Activated CD4-positive, CD25-positive, alpha-beta regulatory T cell treated with anti-CD3 and anti-CD28 coated beads, Interleukin-2, amount 50 U/mL, for 24 hours (primary cell): Measurements from ENCODE around the gene PRKD3.

Experiments used
- ATAC-seq, 2 donors: fragments of 150-1000 bp; cut with Tn5 transposase; one replicate each; pipeline ENCODE4 v1.10.0; 2021; ENCODE audit warnings: mild to moderate bottlenecking in 1 of 2, moderate library complexity in 1 of 2

The PRKD3 gene

GRCh38 chr2:37342591-37343220 is 18.1 kb upstream of the PRKD3 start:
- ATAC-seq = no peak

- ATAC-seq = no peak
These were observed 16.0 kb upstream of the PRKD3 start for GRCh38 chr2:37340637-37341036.

- no peak for ATAC-seq
These were observed 14.3 kb upstream of the PRKD3 start for GRCh38 chr2:37338933-37339332.

- no peak for ATAC-seq
These were observed 13.1 kb upstream of the PRKD3 start for GRCh38 chr2:37337620-37338280.

GRCh38 chr2:37335604-37336003 is 11.0 kb upstream of the PRKD3 start:
- ATAC-seq = no peak

- ATAC-seq = no peak
These were observed 8.6 kb upstream of the PRKD3 start for GRCh38 chr2:37333256-37333655.

GRCh38 chr2:37332560-37332959 is 7.9 kb upstream of the PRKD3 start:
- no peak for ATAC-seq

- ATAC-seq = no peak
These were observed 6.0 kb upstream of the PRKD3 start for GRCh38 chr2:37330681-37331080.

GRCh38 chr2:37326866-37327634 is 2.4 kb upstream of the PRKD3 start:
- ATAC-seq = no peak

GRCh38 chr2:37326285-37326684 is 1.7 kb upstream of the PRKD3 start:
- ATAC-seq = no peak

- no peak for ATAC-seq
These were observed 1.0 kb upstream of the PRKD3 start for GRCh38 chr2:37325625-37326071.

GRCh38 chr2:37324536-37324785 is 172 bp downstream of the PRKD3 start:
- no peak for ATAC-seq

GRCh38 chr2:37323781-37324535 is 675 bp downstream of the PRKD3 start:
- ATAC-seq = peak in 1 of 2 donors; percentile 15

GRCh38 chr2:37323176-37323780 is 1.4 kb downstream of the PRKD3 start:
- ATAC-seq = no peak

- peak in 1 of 2 donors; percentile 15 for ATAC-seq
These were observed 2.3 kb downstream of the PRKD3 start for GRCh38 chr2:37322368-37322767.

- ATAC-seq = no peak
These were observed 3.5 kb downstream of the PRKD3 start for GRCh38 chr2:37321029-37321682.

GRCh38 chr2:37319754-37320609 is 4.7 kb downstream of the PRKD3 start:
- no peak for ATAC-seq

GRCh38 chr2:37318401-37318800 is 6.2 kb downstream of the PRKD3 start:
- peak; percentile 36 to 47 for ATAC-seq

GRCh38 chr2:37317746-37318145 is 6.9 kb downstream of the PRKD3 start:
- peak; percentile 79 to 84 for ATAC-seq

- no peak for ATAC-seq
These were observed 8.5 kb downstream of the PRKD3 start for GRCh38 chr2:37316181-37316580.

- no peak for ATAC-seq
These were observed 9.3 kb downstream of the PRKD3 start for GRCh38 chr2:37315364-37315763.
